ENCODE measurements around the gene PSRC1.

DNA sequence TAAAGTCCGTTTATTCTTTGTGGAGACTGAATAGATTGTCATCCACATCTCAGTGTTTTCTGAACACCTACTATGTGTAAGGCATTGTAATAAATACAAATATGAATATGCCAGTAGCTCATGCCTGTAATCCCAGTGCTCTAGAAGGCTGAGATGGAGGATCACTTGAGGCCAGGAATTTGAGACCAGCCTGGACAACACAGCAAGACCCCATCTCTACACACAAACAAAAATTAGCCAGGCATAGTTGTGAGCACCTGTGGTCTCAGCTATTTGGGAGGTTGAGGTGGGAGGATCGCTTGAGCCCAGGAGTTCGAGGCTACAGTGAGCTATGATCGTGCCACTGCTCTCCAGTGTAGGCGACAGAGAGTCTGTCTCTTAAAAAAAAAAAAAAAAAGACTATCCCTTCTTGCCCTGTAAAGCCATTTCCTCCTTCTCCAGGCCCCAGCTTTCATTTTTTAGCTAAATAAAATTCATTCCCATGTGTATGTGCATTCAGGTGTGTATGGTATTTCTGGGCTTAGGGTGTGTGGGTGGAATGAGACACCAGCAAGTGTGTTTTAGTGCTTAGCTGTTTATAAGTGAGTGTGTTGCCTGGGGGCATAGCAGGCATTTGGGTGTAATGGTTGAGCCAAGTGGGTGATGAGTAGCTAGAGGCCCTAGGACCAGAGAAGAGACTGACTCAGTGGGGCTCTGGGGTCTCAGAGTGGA is 25.8 kb downstream of the PSRC1 start:
- no peak for TF ChIP-seq CREB1 (IDR thresholded peaks at IDR 0.05)
- no peak for TF ChIP-seq RAD21 (IDR thresholded peaks at IDR 0.05 in 1 of 2, conservative IDR thresholded peaks at IDR 0.05 in 1 of 2; ENCODE audit: low read depth in 2 of 2, low read length in 2 of 2)
